ENCODE results near the gene PUS7L.
"Not testable (repeated sequence)": the region's sequence is repeated elsewhere in the genome, so short reads cannot be mapped to it uniquely, and the experiment has no call there.

PUS7L gene

DNA sequence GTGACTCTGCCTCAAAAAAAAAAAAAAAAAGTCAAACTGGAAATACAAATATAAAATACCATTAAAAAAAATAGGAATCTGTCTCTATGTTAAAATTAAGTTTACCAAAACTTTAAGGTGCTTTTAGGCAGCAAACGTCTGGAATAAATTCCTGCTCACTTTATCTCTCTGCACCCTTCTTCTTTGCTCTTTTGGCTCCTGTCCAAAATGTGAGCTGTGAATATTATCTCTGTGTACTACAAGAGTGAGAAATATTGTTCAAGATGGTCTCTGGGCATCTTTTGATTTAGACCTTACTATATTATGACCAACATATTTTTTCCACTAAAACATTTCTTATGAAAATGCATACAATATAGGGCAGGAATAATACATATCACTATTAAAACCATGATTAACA, 63.7 kb downstream of the PUS7L start:
- H3K4me3 ChIP-seq (ENCODE audit: low read length) = no peak overlapping the region
- TF ChIP-seq, protein P1, sequence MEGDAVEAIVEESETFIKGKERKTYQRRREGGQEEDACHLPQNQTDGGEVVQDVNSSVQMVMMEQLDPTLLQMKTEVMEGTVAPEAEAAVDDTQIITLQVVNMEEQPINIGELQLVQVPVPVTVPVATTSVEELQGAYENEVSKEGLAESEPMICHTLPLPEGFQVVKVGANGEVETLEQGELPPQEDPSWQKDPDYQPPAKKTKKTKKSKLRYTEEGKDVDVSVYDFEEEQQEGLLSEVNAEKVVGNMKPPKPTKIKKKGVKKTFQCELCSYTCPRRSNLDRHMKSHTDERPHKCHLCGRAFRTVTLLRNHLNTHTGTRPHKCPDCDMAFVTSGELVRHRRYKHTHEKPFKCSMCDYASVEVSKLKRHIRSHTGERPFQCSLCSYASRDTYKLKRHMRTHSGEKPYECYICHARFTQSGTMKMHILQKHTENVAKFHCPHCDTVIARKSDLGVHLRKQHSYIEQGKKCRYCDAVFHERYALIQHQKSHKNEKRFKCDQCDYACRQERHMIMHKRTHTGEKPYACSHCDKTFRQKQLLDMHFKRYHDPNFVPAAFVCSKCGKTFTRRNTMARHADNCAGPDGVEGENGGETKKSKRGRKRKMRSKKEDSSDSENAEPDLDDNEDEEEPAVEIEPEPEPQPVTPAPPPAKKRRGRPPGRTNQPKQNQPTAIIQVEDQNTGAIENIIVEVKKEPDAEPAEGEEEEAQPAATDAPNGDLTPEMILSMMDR (IDR thresholded peaks at IDR 0.05; ENCODE audit: insufficient read depth, low read depth, low read length, missing control alignments) = no peak
- no peak for DNase-seq (ENCODE audit: low read depth)

DNA sequence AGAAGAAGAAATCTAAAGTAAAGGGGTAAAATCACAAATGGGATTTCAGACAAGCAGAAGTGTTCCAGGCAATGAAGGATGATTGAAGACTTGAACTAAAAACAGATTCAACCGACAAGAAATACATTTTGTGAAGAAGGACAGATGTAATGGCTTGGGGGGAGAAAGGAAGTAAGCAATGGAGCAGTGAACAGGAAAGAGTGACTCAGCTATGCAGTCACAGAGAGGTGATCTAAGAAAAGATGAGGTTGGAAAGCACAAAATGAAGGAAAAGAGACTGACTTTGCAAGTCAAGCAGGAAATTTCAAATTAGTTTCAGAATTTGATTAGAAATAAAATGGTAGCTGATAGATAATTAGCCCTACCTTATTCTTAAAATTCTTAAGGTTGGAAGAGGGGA, 66.5 kb downstream of the PUS7L start:
- TF ChIP-seq, protein P1 (IDR thresholded peaks at IDR 0.05; ENCODE audit: insufficient read depth, low read depth, low read length, missing control alignments) = no peak
- peak; percentile 45 for DNase-seq (ENCODE audit: low read depth)
- H3K4me3 ChIP-seq (ENCODE audit: low read length) = no peak overlapping the region

DNA sequence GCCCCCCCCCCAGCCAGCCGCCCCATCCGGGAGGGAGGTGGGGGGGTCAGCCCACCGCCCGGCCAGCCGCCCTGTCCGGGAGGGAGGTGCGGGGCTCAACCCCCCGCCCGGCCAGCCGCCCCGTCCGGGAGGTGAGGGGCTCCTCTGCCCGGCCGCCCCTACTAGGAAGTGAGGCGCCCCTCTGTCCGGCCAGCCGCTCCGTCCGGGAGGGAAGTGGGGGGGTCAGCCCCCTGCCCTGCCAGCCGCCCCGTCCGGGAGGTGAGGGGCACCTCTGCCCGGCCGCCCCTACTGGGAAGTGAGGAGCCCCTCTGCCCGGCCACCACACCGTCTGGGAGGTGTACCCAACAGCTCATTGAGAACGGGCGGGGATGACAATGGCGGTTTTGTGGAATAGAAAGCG, 73.1 kb downstream of the PUS7L start:
- H3K4me3 ChIP-seq (ENCODE audit: low read length) = not testable (repeated sequence)

DNA sequence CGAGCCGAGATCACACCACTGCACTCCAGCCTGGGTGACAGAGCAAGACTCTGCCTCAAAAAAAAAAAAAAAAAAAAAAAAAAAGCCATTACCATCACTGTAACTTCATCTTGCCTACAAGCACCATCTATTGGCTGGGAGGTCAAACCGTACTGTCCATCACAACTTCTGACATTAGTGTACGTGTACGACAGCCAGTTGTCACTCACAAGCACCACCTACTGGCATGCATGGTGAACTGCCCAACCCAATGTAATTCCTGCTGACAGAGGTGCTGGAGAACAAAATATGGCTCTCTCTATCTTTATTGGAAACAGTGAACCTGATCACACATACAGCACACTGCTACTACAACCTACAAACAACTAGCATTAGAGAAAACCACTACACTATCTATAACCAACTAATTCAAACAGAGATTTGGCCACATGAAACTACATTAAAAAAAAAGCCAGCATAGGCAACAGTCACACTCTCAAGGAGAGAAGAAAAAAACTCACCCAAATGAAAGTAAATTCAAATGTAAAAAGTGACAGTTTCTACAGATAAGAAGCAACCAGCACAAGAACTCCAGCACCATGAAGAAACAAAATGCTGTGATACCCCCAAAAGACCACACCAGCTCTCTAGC, 82.3 kb downstream of the PUS7L start:
- peak; percentile 42 for DNase-seq (ENCODE audit: low read depth)
- TF ChIP-seq, protein P1 (IDR thresholded peaks at IDR 0.05; ENCODE audit: insufficient read depth, low read depth, low read length, missing control alignments) = peak; percentile 67
- H3K4me3 ChIP-seq (ENCODE audit: low read length) = no peak overlapping the region

More for the DNA sequence above, 73.1 kb downstream of the PUS7L start:
- DNase-seq (ENCODE audit: low read depth) = not testable (repeated sequence)

DNA sequence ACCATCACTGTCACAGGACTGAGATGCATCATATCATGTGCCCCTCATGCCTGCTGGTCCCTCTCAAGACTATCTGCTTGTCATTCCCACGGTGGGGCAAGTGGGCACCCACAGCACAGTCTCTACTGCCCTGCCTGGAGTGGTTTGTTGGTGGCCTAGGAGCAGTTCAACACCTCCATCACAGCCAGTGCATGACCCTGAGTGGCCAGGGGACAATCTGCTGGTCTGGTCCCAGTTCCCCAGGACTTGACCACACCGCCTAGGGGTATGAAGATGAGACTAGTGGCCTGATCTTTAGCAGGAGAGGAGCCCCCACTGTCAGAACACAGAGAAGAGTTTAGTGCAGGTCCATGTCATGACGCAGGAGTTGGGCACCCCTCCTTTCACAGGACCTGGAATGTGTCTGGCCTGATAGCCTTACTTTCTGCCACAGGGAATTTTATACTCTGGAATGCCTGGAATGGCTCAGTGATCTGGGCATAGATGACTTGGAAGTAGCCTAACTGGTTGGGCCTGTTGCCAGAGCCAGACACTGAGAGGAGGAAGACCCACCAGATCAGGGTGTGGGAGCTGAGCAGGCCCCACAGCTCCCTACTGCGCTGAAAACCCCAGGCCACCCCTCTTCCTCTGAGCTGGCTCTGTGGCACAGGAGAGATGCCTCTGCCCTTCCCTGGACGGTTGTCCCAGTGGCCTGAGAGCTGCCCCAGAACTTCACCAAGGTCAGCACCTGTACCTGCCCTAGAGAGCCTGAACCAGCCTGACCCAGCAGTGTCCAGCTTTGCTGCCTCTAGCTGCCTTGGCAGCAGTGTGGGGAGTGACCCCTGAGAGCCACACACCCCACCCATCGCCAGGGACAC, 83.3 kb downstream of the PUS7L start:
- TF ChIP-seq, protein P1 (IDR thresholded peaks at IDR 0.05; ENCODE audit: insufficient read depth, low read depth, low read length, missing control alignments) = no peak
- peak; percentile 50 for DNase-seq (ENCODE audit: low read depth)
- H3K4me3 ChIP-seq (ENCODE audit: low read length) = no peak overlapping the region

DNA sequence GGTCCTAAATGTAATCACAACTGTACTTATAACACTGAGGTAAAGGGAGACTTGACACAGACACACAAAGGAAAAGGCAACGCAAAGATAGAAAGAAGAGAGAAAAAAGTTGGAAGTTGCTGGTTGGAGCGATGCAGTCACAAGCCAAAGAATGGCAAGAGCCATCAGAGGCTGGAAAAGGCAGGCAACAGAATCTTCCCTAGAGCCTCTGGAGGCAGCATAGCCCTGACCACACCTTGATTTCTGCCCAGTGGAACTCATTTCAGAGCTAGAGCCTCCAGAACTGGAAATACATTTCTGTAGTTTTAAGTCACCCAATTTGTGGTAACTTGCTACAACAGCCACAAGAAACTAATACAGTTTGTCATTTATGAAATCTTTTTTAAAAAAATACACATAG, 89.2 kb downstream of the PUS7L start:
- no peak overlapping the region for H3K4me3 ChIP-seq (ENCODE audit: low read length)
- no peak for DNase-seq (ENCODE audit: low read depth)
- TF ChIP-seq, protein P1 (IDR thresholded peaks at IDR 0.05; ENCODE audit: insufficient read depth, low read depth, low read length, missing control alignments) = no peak

Data from epithelial cell of esophagus (primary cell).